Transverse colon (tissue), 4 donors: Measurements from ENCODE around the gene TBL1XR1. TPM values are rescaled to one million over a fixed set of nuclear protein-coding genes. Genes with fewer than 3 reads are reported as not detected.

Source experiments
- DNase-seq: peaks from one replicate; pipeline ENCODE4 v3.0.0-alpha.2; 2019
- H3K27ac ChIP-seq, 4 donors: fragments of 200-600 bp; sonication (generic); 2 replicates each; pipeline ENCODE4 v1.5.1; 2016 to 2018; ENCODE audit warnings: inconsistent platforms in 4 of 4
- H3K27me3 ChIP-seq: fragments of 200-600 bp; sonication (generic); 2 replicates; pipeline ENCODE4 v1.5.1; 2017; ENCODE audit warnings: inconsistent platforms
- H3K36me3 ChIP-seq, 4 donors: fragments of 200-600 bp; sonication (generic); 2 replicates each; pipeline ENCODE4 v1.5.1; 2017 to 2019; ENCODE audit warnings: inconsistent platforms in 4 of 4
- H3K4me1 ChIP-seq, 4 donors: fragments of 200-600 bp; sonication (generic); 2 replicates each; pipeline ENCODE4 v1.5.1; 2017 to 2020; ENCODE audit warnings: inconsistent platforms in 4 of 4
- H3K4me3 ChIP-seq, 4 donors: fragments of 200-600 bp; sonication (generic); 1 replicate in 1 of 4; 2 replicates in 3 of 4; pipeline versions ENCODE4 v1.5.1 to v1.6.1; 2017 to 2019; ENCODE audit warnings: inconsistent platforms in 4 of 4
- H3K9me3 ChIP-seq, 2 donors: fragments of 200-600 bp; sonication (generic); 2 replicates each; pipeline ENCODE4 v1.5.1; 2017 to 2019; ENCODE audit warnings: inconsistent platforms in 2 of 2
- CTCF ChIP-seq, 5 experiments: fragments of 200-600 bp in 3 of 5; fragments of 450-650 bp in 2 of 5; sonication (generic) in 3 of 5; IDR thresholded peaks; 1 replicate in 2 of 5; 2 replicates in 3 of 5; pipeline ENCODE4 v1.5.1; 2016 to 2017; ENCODE audit warnings: antibody characterized with exemption in 5 of 5, inconsistent platforms in 3 of 5, mild to moderate bottlenecking in 2 of 5, moderate library complexity in 1 of 5
- EP300 ChIP-seq: sonication (generic); formaldehyde crosslinking; IDR thresholded peaks from one replicate; pipeline ENCODE4 v1.6.1; 2017; ENCODE audit warnings: antibody characterized with exemption, low read depth
- POLR2A ChIP-seq: fragments of 450-650 bp; IDR thresholded peaks from one replicate; pipeline ENCODE4 v1.6.1; 2016; ENCODE audit warnings: antibody characterized with exemption, mild to moderate bottlenecking, moderate library complexity
- POLR2AphosphoS5 ChIP-seq, 3 donors: sonication (generic); formaldehyde crosslinking; IDR thresholded peaks; one replicate each; pipeline ENCODE4 v1.6.1; 2016; ENCODE audit warnings: antibody characterized with exemption in 3 of 3
- WGBS, 2 donors: methylation state at CpG; one replicate each; pipeline ENCODE4 v1.1.5; 2018; ENCODE audit warnings: low coverage in 1 of 2; 5-methylcytosine and 5-hydroxymethylcytosine counted together
- in situ Hi-C, 4 donors: fragments of 200-750 bp; cut with MboI; loops; one replicate each; pipeline versions ENCODE4 v1.15.0 to v1.15.1; 2017; ENCODE audit warnings: low sequenced_read_pairs in 3 of 4, low pct_ligation_motif_present in 1 of 4, low pct_unique_long_range_greater_than_20kb in 1 of 4
- intact Hi-C: fragments of 100-400 bp; cut with DNase I; formaldehyde crosslinking; loops from one replicate; pipeline ENCODE4 v1.15.1; 2023; ENCODE audit warnings: low total_unique reads
- total RNA-seq, 4 donors: library from RNA; depleted of rRNA; stranded (reverse); fragments of >200 nt; gene quantifications; one replicate each; pipeline ENCODE4 v1.1.0, GENCODE V29; 2016

Gene TBL1XR1
- total RNA-seq, 4 donors from 2014 or later: 39.4 to 131 (median 68.1) TPM

GRCh38 chr3:177107461-177108239 lies 89.6 kb downstream of the TBL1XR1 start:
- in situ Hi-C loops: no loop called here
- Histone ChIP-seq H3K36me3 (no peaks in the 10 kb centered on the region), H3K4me1 (peaks cover 22 to 81% (median 39%) of the 10 kb centered on the region in 4 donors), H3K9me3 (no peaks in the 10 kb centered on the region), H3K27ac (no peak overlapping the region), H3K4me3 (no peak overlapping the region), H3K27me3 (no peaks in the 10 kb centered on the region)
- no peak for TF ChIP-seq CTCF (IDR thresholded peaks at IDR 0.05)
- TF ChIP-seq POLR2AphosphoS5 (IDR thresholded peaks at IDR 0.05): no peak
- TF ChIP-seq EP300: no peak
- TF ChIP-seq POLR2A: no peak
- intact Hi-C loops: no loop called here
- DNase-seq: no peak
- 84 to 92% methylated on average over 6 of the region's 6 CpGs for WGBS, 2 donors

GRCh38 chr3:177106594-177106993 lies 90.7 kb downstream of the TBL1XR1 start:
- H3K27me3 ChIP-seq: no peaks in the 10 kb centered on the region
- in situ Hi-C loops: no loop called here
- no peaks in the 10 kb centered on the region for H3K36me3 ChIP-seq
- WGBS, 2 donors: 78 to 83% methylated on average over 3 of the region's 3 CpGs
- H3K4me3 ChIP-seq: no peak overlapping the region
- TF ChIP-seq EP300: no peak
- TF ChIP-seq POLR2A: no peak
- no peaks in the 10 kb centered on the region for H3K9me3 ChIP-seq
- H3K4me1 ChIP-seq: peaks cover 25 to 81% (median 38%) of the 10 kb centered on the region in 4 donors
- DNase-seq: no peak
- intact Hi-C loops: no loop called here
- H3K27ac ChIP-seq: no peak overlapping the region

GRCh38 chr3:177106184-177106583 lies 91.1 kb downstream of the TBL1XR1 start:
- Histone ChIP-seq H3K4me3 (no peak overlapping the region), H3K4me1 (peaks cover 21 to 77% (median 34%) of the 10 kb centered on the region in 4 donors), H3K9me3 (no peaks in the 10 kb centered on the region), H3K27me3 (no peaks in the 10 kb centered on the region), H3K27ac (no peak overlapping the region), H3K36me3 (no peaks in the 10 kb centered on the region)
- WGBS, 2 donors: 66 to 68% methylated on average over 7 of the region's 7 CpGs
- TF ChIP-seq POLR2A (no peak), EP300 (no peak), POLR2AphosphoS5 (IDR thresholded peaks at IDR 0.05) (no peak), CTCF (IDR thresholded peaks at IDR 0.05) (no peak)
- intact Hi-C loops (no loop called here), in situ Hi-C loops (no loop called here)
- no peak for DNase-seq

GRCh38 chr3:177105623-177106022 lies 91.7 kb downstream of the TBL1XR1 start:
- Histone ChIP-seq H3K9me3 (no peaks in the 10 kb centered on the region), H3K27me3 (no peaks in the 10 kb centered on the region), H3K27ac (no peak overlapping the region), H3K4me1 (peaks cover 20 to 71% (median 28%) of the 10 kb centered on the region in 4 donors), H3K4me3 (no peak overlapping the region), H3K36me3 (no peaks in the 10 kb centered on the region)
- TF ChIP-seq POLR2A (no peak), EP300 (no peak), CTCF (IDR thresholded peaks at IDR 0.05) (no peak), POLR2AphosphoS5 (IDR thresholded peaks at IDR 0.05) (no peak)
- intact Hi-C loops: no loop called here
- DNase-seq: no peak
- 55 to 75% methylated on average over 4 of the region's 4 CpGs for WGBS, 2 donors
- in situ Hi-C loops: no loop called here
